OCI-LY3 (cell line): ENCODE data around the gene PIEZO2.
A peak's percentile ranks its signal among the peaks of the same experiment; 100 is the strongest.

Experiments
- H2AFZ ChIP-seq: fragments of 200-600, 300-600 bp; shearing (Covaris generic); 2 replicates; pipeline ENCODE4 v1.6.0; 2014; ENCODE audit warnings: antibody characterized with exemption, low read depth, low read length
- H3K27ac ChIP-seq: fragments of 200-600, 300-600 bp; sonication (generic); 2 replicates; pipeline ENCODE4 v1.5.1; 2014; ENCODE audit warnings: mild to moderate bottlenecking, low read length, moderate library complexity, mixed read lengths
- H3K27me3 ChIP-seq: fragments of 200-600, 300-600 bp; sonication (generic); 2 replicates; pipeline ENCODE4 v1.6.1; 2014; ENCODE audit warnings: low read depth, low read length, mixed read lengths
- H3K36me3 ChIP-seq: fragments of 200-600, 300-600 bp; sonication (generic); replicated peaks from 2 replicates; pipeline ENCODE3; 2014; ENCODE audit warnings: low read depth, low read length, mixed read lengths
- H3K4me1 ChIP-seq: fragments of 300-600, 200-600 bp; sonication (generic); 2 replicates; pipeline ENCODE4 v1.6.1; 2014; ENCODE audit warnings: low read length, mixed read lengths
- H3K4me2 ChIP-seq: fragments of 200-600, 300-600 bp; sonication (generic); 2 replicates; pipeline ENCODE4 v1.6.1; 2014; ENCODE audit warnings: low read length, mixed read lengths
- H3K4me3 ChIP-seq: fragments of 300-600, 200-600 bp; sonication (generic); 2 replicates; pipeline ENCODE4 v1.5.1; 2014; ENCODE audit warnings: antibody characterized with exemption, mild to moderate bottlenecking, low read length, moderate library complexity
- H3K79me2 ChIP-seq: fragments of 300-600, 200-600 bp; shearing (Covaris generic); 2 replicates; pipeline ENCODE4 v1.6.1; 2014; ENCODE audit warnings: mild to moderate bottlenecking, low read length, mixed read lengths
- H3K9ac ChIP-seq: fragments of 300-600, 200-600 bp; shearing (Covaris generic); 2 replicates; pipeline ENCODE4 v1.6.0; 2014; ENCODE audit warnings: mild to moderate bottlenecking, low read length, moderate library complexity
- H3K9me3 ChIP-seq: fragments of 200-600, 300-600 bp; shearing (Covaris generic); 2 replicates; pipeline ENCODE4 v1.6.1; 2014; ENCODE audit warnings: low read length, mixed read lengths; ENCODE audit not compliant: insufficient read depth
- H4K20me1 ChIP-seq: fragments of 200-600, 300-600 bp; sonication (generic); 2 replicates; pipeline ENCODE4 v1.6.1; 2016; ENCODE audit warnings: low read length, mixed read lengths; ENCODE audit not compliant: insufficient read depth
- EZH2phosphoT487 ChIP-seq: fragments of 200-600 bp; shearing (Covaris generic); IDR thresholded peaks from 2 replicates; pipeline ENCODE4 v1.6.1; 2018; ENCODE audit warnings: antibody characterized with exemption, mixed run types, low read depth
- TF ChIP-seq, protein P1 (sequence below): fragments of 200-600, 300-600 bp; sonication (generic); IDR thresholded peaks from 2 replicates; pipeline ENCODE4 v1.5.1; 2014; ENCODE audit warnings: antibody characterized with exemption, low read length, low read depth

PIEZO2 gene

DNA sequence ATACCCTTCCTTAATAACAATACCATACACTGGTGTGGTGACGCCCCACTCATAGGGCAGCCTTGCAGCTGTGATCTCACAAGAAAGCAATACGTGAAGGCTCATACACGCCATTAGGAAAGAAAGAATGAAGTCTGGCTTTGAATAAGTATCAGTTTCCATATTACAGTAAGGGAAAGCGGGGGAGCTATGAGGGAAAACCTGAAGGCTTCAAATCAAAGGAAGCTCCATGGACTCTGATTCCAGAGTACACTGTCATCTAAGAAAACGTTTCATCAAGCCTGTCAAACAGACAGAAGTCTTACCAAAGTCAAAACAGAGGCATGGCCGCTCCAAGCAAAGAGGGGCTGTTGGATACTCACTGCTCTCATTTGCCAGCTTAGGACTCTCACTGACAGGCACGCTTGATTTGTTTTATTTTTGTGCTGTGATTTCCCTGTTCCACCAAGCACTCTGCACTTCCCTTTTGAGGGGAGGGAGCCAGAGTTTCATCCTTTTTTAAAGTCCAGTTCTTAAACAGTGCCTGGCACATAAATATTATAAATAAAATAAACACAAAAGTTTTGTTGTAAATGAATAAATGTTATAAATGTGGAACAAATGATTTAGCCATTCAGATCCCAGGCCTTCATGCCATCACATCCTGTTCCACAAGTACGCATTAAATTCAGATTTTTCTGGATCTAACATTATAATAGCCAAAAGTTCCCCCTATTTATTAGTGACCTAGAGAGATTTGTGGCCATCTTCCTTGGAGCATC lies 221.2 kb downstream of the PIEZO2 start:
- H3K4me1 ChIP-seq, result peaks cover 14% of the 10 kb centered on the region
- H3K27ac ChIP-seq, result no peak overlapping the region
- no peak overlapping the region for H3K9ac ChIP-seq
- no peaks in the 10 kb centered on the region for H4K20me1 ChIP-seq
- H3K36me3 ChIP-seq, result no peaks in the 10 kb centered on the region
- H2AFZ ChIP-seq, result no peak overlapping the region
- 0 out of 2 replicates have a peak, but pooled peaks cover 5% of the 10 kb centered on the region for H3K27me3 ChIP-seq
- H3K4me3 ChIP-seq, result peak overlapping the region; percentile 13; the same call in 1 of the 2 replicates
- TF ChIP-seq, protein P1, sequence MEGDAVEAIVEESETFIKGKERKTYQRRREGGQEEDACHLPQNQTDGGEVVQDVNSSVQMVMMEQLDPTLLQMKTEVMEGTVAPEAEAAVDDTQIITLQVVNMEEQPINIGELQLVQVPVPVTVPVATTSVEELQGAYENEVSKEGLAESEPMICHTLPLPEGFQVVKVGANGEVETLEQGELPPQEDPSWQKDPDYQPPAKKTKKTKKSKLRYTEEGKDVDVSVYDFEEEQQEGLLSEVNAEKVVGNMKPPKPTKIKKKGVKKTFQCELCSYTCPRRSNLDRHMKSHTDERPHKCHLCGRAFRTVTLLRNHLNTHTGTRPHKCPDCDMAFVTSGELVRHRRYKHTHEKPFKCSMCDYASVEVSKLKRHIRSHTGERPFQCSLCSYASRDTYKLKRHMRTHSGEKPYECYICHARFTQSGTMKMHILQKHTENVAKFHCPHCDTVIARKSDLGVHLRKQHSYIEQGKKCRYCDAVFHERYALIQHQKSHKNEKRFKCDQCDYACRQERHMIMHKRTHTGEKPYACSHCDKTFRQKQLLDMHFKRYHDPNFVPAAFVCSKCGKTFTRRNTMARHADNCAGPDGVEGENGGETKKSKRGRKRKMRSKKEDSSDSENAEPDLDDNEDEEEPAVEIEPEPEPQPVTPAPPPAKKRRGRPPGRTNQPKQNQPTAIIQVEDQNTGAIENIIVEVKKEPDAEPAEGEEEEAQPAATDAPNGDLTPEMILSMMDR, result no peak
- no peak for TF ChIP-seq EZH2phosphoT487
- H3K4me2 ChIP-seq, result peak overlapping the region; percentile 61
- H3K9me3 ChIP-seq, result no peaks in the 10 kb centered on the region
- no peaks in the 10 kb centered on the region for H3K79me2 ChIP-seq

DNA sequence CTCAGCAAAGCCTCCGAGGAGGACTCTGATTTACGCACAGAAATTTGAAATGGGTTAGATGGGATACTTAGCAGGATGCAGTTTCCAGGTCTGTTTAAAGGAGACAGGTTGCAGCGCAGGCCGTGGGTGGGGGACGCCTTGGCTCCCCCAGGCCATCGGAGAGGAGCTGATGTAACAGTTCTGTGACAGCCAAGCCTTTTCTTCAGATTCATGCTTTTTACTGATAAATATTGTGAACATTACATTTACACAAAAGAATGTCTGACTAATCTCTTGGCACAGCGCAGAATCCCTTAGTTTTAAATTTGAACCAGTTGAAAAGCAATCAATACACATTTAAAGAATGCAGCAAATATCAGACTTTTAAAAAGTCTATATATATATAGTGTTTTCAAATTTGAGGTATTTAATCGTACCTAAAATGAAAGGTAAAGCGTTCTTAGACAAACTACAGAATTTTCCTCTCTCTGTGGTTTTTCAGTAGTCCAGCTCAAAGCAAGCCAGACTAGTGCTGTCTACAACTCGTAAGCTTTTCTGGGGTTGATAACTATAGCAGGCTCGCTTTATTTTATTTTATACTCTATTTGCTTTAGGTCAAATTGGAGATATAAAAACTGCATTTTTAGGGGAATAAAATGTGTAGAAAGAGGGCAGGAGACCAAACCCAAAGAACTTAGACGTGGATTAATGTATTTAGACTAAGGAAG lies 221.9 kb downstream of the PIEZO2 start:
- Histone ChIP-seq H3K9ac (no peak overlapping the region), H3K4me2 (peak overlapping the region; percentile 61), H3K9me3 (no peaks in the 10 kb centered on the region), H3K27ac (no peak overlapping the region), H3K79me2 (no peaks in the 10 kb centered on the region), H2AFZ (no peak overlapping the region), H3K4me1 (peaks cover 14% of the 10 kb centered on the region), H4K20me1 (no peaks in the 10 kb centered on the region), H3K4me3 (no peak overlapping the region), H3K27me3 (0 out of 2 replicates have a peak, but pooled peaks cover 5% of the 10 kb centered on the region), H3K36me3 (no peaks in the 10 kb centered on the region)
- TF ChIP-seq, protein P1, result no peak
- no peak for TF ChIP-seq EZH2phosphoT487

DNA sequence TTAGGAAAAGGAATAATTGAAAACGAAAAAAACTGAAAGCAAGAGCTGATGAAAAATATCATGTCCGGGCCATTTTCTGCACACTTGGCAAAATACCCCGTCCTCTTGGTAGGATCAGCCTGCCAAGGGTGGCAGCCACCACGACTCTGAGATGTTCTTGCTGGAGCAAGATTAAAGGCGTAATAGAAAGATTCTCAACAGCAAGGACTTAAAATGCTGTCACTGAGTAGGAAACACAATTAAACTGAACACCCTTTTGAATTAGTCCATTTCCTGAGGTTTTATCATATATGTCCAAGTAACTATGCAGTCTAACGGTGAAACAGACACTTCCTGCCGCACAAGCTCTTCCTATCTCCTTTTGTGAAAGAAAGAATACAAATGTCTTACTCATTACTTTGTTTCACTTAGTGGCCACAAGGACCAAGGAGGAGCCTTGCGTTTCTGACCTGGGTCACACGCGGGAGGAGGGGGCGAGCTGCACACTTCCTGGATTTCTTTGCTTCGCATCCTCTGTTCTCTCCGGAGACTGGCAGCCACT lies 222.7 kb downstream of the PIEZO2 start:
- no peak overlapping the region for H3K4me2 ChIP-seq
- H3K4me1 ChIP-seq, result peaks cover 14% of the 10 kb centered on the region
- H3K36me3 ChIP-seq, result no peaks in the 10 kb centered on the region
- no peaks in the 10 kb centered on the region for H3K9me3 ChIP-seq
- H3K9ac ChIP-seq, result no peak overlapping the region
- TF ChIP-seq, protein P1, result no peak
- no peak for TF ChIP-seq EZH2phosphoT487
- H3K27me3 ChIP-seq, result 0 out of 2 replicates have a peak, but pooled peaks cover 5% of the 10 kb centered on the region
- H4K20me1 ChIP-seq, result no peaks in the 10 kb centered on the region
- H3K4me3 ChIP-seq, result no peak overlapping the region
- no peaks in the 10 kb centered on the region for H3K79me2 ChIP-seq
- no peak overlapping the region for H2AFZ ChIP-seq
- H3K27ac ChIP-seq, result no peak overlapping the region

DNA sequence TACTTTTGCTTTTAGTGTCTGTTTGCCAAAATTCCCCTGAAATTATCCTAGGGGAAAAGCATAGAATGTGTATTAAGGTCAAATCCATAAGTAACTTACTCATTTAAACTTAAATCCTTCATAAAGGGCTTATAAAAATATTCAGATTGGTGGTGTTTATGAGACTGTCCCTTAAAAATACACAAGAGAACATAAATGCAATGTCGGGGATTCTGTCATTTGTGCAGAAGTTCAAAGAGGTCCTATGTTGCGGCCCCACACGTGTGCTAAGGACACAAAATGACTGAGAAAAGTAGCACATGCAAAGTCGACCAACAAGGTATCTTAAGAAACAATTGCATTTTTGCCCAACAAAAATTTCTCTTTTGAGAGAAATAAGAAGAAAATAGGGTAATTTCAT lies 225.1 kb downstream of the PIEZO2 start:
- Histone ChIP-seq H3K79me2 (no peaks in the 10 kb centered on the region), H3K9me3 (no peaks in the 10 kb centered on the region), H3K27ac (no peak overlapping the region), H3K27me3 (0 out of 2 replicates have a peak, but pooled peaks cover 5% of the 10 kb centered on the region), H3K9ac (no peak overlapping the region), H3K4me1 (peaks cover 14% of the 10 kb centered on the region), H3K4me2 (no peak overlapping the region), H4K20me1 (no peaks in the 10 kb centered on the region), H3K36me3 (no peaks in the 10 kb centered on the region), H2AFZ (no peak overlapping the region), H3K4me3 (no peak overlapping the region)
- TF ChIP-seq, protein P1, result no peak
- no peak for TF ChIP-seq EZH2phosphoT487
